ENCODE measurements around the gene AKT1. TPM values are rescaled to one million over a fixed set of nuclear protein-coding genes. Genes with fewer than 3 reads are reported as not detected.
A peak's percentile ranks its signal among the peaks of the same experiment; 100 is the strongest.
"Not testable (repeated sequence)": the region's sequence is repeated elsewhere in the genome, so short reads cannot be mapped to it uniquely, and the experiment has no call there.

The AKT1 gene
- total RNA-seq, 3 donors from 2014 or later = 91.9 to 119 (median 116) TPM

DNA sequence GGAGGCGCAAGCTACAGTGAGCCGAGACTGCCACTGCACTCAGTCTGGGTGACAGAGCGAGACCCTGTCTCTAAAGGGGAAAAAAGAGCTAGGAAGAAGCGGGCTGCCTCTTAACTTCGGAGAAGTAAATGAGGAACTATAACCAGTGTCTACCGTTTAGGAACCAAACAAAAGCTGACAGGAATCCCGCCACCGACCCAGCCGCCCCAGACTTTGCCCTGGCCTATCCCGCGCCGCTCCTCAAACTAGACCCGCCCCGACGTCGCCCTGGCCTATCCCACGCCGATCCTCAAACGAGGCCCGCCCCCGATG, 43.2 kb downstream of the AKT1 start:
- intact Hi-C loops (cut with DNase I; ENCODE audit: low total_unique reads) = no loop called here
- no peak for TF ChIP-seq POLR2A (IDR thresholded peaks at IDR 0.05)
- TF ChIP-seq, protein P1, sequence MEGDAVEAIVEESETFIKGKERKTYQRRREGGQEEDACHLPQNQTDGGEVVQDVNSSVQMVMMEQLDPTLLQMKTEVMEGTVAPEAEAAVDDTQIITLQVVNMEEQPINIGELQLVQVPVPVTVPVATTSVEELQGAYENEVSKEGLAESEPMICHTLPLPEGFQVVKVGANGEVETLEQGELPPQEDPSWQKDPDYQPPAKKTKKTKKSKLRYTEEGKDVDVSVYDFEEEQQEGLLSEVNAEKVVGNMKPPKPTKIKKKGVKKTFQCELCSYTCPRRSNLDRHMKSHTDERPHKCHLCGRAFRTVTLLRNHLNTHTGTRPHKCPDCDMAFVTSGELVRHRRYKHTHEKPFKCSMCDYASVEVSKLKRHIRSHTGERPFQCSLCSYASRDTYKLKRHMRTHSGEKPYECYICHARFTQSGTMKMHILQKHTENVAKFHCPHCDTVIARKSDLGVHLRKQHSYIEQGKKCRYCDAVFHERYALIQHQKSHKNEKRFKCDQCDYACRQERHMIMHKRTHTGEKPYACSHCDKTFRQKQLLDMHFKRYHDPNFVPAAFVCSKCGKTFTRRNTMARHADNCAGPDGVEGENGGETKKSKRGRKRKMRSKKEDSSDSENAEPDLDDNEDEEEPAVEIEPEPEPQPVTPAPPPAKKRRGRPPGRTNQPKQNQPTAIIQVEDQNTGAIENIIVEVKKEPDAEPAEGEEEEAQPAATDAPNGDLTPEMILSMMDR (IDR thresholded peaks at IDR 0.05) = no peak
- TF ChIP-seq POLR2AphosphoS5 (IDR thresholded peaks at IDR 0.05) = no peak
- H3K4me3 ChIP-seq = peak overlapping the region; percentile 87 to 98 (median 97)
- peak overlapping the region; percentile 89 to 91 for H3K27ac ChIP-seq
- peaks cover 3 to 9% of the 10 kb centered on the region in 2 donors for H3K4me1 ChIP-seq
- no peaks in the 10 kb centered on the region for H3K36me3 ChIP-seq
- no peaks in the 10 kb centered on the region for H3K9me3 ChIP-seq
- DNase-seq (ENCODE audit: low spot score in 2 of 2) = no peak
- H3K27me3 ChIP-seq = no peaks in the 10 kb centered on the region

DNA sequence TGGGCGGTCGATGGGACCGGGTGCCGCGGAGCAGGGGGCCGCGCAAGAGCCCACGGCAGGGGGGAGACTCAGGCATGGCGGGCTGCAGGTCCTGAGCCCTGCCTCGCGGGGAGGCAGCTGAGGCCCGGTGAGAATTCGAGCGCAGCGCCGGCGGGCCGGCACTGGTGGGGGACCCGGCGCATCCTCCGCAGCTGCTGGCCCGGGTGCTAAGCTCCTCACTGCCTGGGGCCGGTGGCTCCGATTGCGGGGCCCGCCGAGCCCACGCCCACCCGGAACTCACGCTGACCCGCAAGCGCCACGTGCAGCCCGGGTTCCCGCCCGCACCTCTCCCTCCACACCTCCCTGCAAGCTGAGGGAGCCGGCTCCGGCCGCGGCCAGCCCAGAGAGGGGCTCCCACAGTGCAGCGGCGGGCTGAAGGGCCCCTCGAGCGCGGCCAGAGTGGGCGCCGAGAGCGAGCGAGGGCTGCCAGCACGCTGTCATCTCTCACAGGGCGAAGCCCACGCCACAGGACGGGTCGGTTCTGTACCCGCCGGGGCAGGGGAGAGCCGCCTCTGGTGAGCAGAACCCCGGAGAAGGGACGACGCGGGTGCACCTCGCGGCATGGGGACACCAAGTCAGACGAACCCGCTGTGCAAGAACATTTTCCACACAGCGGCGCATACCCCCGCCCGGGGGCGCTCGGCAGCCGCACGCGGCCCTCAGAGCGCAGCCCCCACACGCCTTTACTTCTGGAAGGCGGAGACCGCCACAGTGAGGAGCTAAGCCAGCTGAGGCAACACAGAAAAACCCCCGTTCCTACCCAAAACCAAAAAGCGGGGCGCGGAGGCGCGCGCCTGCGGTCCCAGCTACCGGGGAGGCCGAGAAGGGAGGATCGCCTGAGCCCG, 43.8 kb downstream of the AKT1 start:
- Histone ChIP-seq H3K27ac (peak overlapping the region; percentile 89 to 91), H3K36me3 (no peaks in the 10 kb centered on the region), H3K9me3 (no peaks in the 10 kb centered on the region), H3K27me3 (no peaks in the 10 kb centered on the region), H3K4me1 (peaks cover 3 to 9% of the 10 kb centered on the region in 2 donors), H3K4me3 (peak overlapping the region; percentile 87 to 98 (median 97))
- no peak for DNase-seq (ENCODE audit: low spot score in 2 of 2)
- intact Hi-C loops (cut with DNase I; ENCODE audit: low total_unique reads) = no loop called here
- no peak for TF ChIP-seq POLR2AphosphoS5 (IDR thresholded peaks at IDR 0.05)
- TF ChIP-seq POLR2A (IDR thresholded peaks at IDR 0.05) = no peak
- TF ChIP-seq, protein P1 (IDR thresholded peaks at IDR 0.05) = no peak

DNA sequence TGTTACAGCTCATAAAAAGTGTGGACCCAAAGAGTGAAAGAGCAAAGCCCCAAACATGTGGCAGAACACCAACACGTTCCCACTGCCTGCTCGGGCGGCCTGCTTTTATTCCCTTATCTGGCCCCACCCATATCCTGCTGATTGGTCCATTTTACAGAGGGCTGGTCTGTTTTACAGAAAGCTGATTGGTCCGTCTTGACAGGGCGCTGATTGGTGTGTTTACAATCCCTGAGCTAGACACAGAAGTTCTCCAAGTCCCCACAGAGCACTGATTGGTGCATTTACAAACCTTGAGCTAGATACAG, 44.8 kb downstream of the AKT1 start:
- H3K4me1 ChIP-seq; H3K9me3 ChIP-seq; H3K4me3 ChIP-seq; H3K27me3 ChIP-seq; intact Hi-C loops (cut with DNase I; ENCODE audit: low total_unique reads); H3K36me3 ChIP-seq; DNase-seq (ENCODE audit: low spot score in 2 of 2); H3K27ac ChIP-seq: not testable (repeated sequence)

DNA sequence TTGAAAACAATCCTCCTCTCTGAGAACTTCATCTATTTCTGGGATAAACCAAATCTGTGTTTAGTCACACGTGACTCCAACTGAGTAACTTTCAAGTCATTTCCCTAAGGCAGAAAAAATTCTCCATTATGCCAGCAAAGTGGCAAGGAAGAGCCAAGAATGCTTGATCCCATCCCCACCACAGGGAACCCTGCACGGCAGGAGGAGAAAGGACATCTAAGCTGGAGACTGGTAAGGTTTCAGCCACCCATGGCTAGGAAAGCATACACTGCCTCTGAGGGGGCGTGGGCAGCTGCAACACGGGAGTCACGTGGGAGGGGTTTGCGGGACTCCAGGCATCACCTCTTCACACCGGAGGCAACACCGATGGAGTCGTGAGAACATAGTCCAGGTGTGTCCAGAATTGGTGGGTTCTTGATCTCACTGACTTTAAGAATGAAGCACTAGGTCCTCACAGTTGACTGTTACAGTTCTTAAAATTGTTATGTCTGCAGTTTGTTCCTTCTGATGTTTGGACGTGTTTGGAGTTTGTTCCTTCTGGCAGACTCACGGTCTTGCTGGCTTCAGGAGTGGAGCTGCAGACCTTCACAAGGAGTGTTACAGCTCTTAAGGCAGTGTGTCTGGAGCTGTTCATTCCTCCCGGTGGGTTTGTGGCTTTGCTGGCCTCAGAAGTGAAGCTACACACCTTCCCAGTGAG, 45.3 kb downstream of the AKT1 start:
- TF ChIP-seq POLR2A (IDR thresholded peaks at IDR 0.05) = no peak
- TF ChIP-seq, protein P1 (IDR thresholded peaks at IDR 0.05) = no peak
- TF ChIP-seq POLR2AphosphoS5 (IDR thresholded peaks at IDR 0.05) = no peak
- no peaks in the 10 kb centered on the region for H3K36me3 ChIP-seq
- no peak overlapping the region for H3K4me3 ChIP-seq
- H3K27me3 ChIP-seq = no peaks in the 10 kb centered on the region
- H3K4me1 ChIP-seq = peaks cover 3 to 9% of the 10 kb centered on the region in 2 donors
- DNase-seq (ENCODE audit: low spot score in 2 of 2) = no peak
- H3K27ac ChIP-seq = no peak overlapping the region
- intact Hi-C loops (cut with DNase I; ENCODE audit: low total_unique reads) = no loop called here
- H3K9me3 ChIP-seq = no peaks in the 10 kb centered on the region

DNA sequence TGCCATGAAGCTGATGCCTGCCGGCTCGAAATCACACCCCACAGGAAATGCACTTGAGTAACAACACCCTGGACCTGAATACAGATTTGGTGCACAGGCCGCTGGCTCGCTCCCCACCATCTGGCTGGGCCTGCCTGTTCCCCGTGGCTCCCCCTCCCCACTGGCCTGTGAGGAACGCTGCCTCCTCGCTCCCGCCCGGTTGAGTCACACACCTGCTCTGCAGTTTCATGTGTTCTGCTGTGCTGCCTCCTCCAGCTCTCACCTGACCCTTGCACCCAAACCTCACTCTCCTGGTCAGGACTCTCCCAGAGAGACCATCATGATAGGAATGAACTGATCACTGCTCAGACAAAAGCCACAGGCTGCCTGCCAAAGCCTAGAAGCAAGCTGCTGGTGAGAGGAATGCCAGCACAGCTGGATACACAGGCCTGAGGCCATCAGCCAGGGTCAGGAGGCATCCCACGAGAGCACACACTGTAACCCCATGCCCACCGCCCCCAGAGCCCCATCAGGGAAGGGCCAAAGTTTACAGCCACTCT, 46.4 kb downstream of the AKT1 start:
- H3K9me3 ChIP-seq = no peaks in the 10 kb centered on the region
- no peak overlapping the region for H3K4me3 ChIP-seq
- H3K36me3 ChIP-seq = no peaks in the 10 kb centered on the region
- H3K27ac ChIP-seq = no peak overlapping the region
- TF ChIP-seq POLR2A (IDR thresholded peaks at IDR 0.05) (no peak), POLR2AphosphoS5 (IDR thresholded peaks at IDR 0.05) (no peak)
- TF ChIP-seq, protein P1 (IDR thresholded peaks at IDR 0.05) = no peak
- DNase-seq (ENCODE audit: low spot score in 2 of 2) = no peak
- intact Hi-C loops (cut with DNase I; ENCODE audit: low total_unique reads) = no loop called here
- H3K4me1 ChIP-seq = peaks cover 3 to 5% of the 10 kb centered on the region in 2 donors
- no peaks in the 10 kb centered on the region for H3K27me3 ChIP-seq
